Measurements from ENCODE around the gene WDR83.
A peak's percentile ranks its signal among the peaks of the same experiment; 100 is the strongest.
"Not testable (repeated sequence)": the region's sequence is repeated elsewhere in the genome, so short reads cannot be mapped to it uniquely, and the experiment has no call there.

The WDR83 gene

GRCh38 chr19:12666265-12667048 lies at the start of gene WDR83, which contains the start of gene MAN2B1:
WDR83 (plus strand) TSS chr19:12666807; CDS start chr19:12669791, 2,984 bp downstream.
MAN2B1 (minus strand) TSS chr19:12666742; CDS start chr19:12666701, 41 bp downstream.
- H3K4me3 ChIP-seq (ENCODE audit: low read depth, low read length): peak within 1 kb of the TSS; percentile 57
- DNase-seq (ENCODE audit: low read depth): peak; percentile 20
- in situ Hi-C loops (cut with HindIII; ENCODE audit: low sequenced_read_pairs): no loop called here
- TF ChIP-seq CTCF (IDR thresholded peaks at IDR 0.05; ENCODE audit: low read depth, low read length, missing control alignments): no peak

GRCh38 chr19:12617646-12618045 lies 49.0 kb upstream of the WDR83 start:
- no peak for DNase-seq (ENCODE audit: low read depth)
- H3K4me3 ChIP-seq (ENCODE audit: low read depth, low read length): no peak overlapping the region
- TF ChIP-seq CTCF (IDR thresholded peaks at IDR 0.05; ENCODE audit: low read depth, low read length, missing control alignments): no peak
- in situ Hi-C loops (cut with HindIII; ENCODE audit: low sequenced_read_pairs): no loop called here

GRCh38 chr19:12621253-12622024 lies 45.2 kb upstream of the WDR83 start:
- DNase-seq (ENCODE audit: low read depth); H3K4me3 ChIP-seq (ENCODE audit: low read depth, low read length); in situ Hi-C loops (cut with HindIII; ENCODE audit: low sequenced_read_pairs): not testable (repeated sequence)

- no peak for TF ChIP-seq CTCF (IDR thresholded peaks at IDR 0.05; ENCODE audit: low read depth, low read length, missing control alignments)
- no peak for DNase-seq (ENCODE audit: low read depth)
- in situ Hi-C loops (cut with HindIII; ENCODE audit: low sequenced_read_pairs): no loop called here
- H3K4me3 ChIP-seq (ENCODE audit: low read depth, low read length): no peak overlapping the region
Measured at GRCh38 chr19:12623361-12624031, 43.1 kb upstream of the WDR83 start.

- in situ Hi-C loops (cut with HindIII; ENCODE audit: low sequenced_read_pairs): no loop called here
- no peak for DNase-seq (ENCODE audit: low read depth)
- no peak overlapping the region for H3K4me3 ChIP-seq (ENCODE audit: low read depth, low read length)
- TF ChIP-seq CTCF (IDR thresholded peaks at IDR 0.05; ENCODE audit: low read depth, low read length, missing control alignments): no peak
Measured at GRCh38 chr19:12626958-12627357, 39.6 kb upstream of the WDR83 start.

- in situ Hi-C loops (cut with HindIII; ENCODE audit: low sequenced_read_pairs): no loop called here
- no peak for TF ChIP-seq CTCF (IDR thresholded peaks at IDR 0.05; ENCODE audit: low read depth, low read length, missing control alignments)
- H3K4me3 ChIP-seq (ENCODE audit: low read depth, low read length): no peak overlapping the region
- no peak for DNase-seq (ENCODE audit: low read depth)
Measured at GRCh38 chr19:12628040-12629022, 38.3 kb upstream of the WDR83 start.
